ENCODE measurements around the gene CCDC57.

Gene CCDC57

DNA sequence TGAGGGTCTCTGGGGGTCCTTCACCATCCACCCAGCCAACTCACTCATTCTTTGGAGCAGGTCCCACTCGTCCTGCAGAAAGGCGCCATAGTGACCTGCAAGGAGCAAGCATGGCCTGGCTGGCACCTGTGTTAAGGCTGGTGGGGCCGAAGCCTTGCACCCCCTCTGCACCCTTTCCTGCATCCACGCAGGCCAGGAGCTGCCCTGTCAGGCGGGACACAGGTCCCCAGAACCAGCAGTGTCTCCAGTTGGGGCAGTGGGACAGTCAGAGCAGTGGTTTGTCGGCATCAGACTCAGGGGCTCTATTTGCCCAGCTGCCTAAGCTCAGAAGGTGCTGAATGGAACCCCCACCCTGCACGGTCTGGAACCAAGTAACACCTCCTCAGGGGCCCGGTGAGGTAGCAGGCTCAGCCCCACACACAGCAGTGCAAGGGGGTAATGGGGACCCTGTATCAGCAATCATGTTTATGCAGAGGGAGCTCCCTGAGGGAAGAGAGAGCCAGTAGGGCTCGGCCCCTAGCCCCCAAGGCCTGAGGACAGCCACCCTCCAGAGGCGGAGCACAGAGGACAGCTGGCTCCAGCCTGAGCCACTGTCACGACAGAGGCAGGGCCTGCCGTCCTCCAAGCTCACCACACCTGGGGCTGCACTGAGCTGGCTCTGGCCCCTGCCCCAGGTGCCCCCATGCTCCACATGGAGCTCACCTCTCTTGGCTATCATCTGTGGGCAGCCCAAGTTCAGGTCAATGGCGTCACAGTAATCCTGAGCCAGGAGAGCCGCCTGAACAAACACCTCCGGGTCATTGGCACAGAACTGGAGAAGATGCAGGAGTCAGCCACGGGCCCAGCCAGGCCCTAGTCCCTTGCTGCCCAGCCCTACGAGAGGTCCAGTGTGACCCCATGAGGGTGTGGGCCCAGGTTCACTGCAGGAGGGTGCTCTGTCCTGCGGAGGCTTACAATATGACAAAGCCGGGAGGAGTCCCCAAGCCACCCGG is 148.9 kb downstream of the CCDC57 start:
- no peak for DNase-seq

DNA sequence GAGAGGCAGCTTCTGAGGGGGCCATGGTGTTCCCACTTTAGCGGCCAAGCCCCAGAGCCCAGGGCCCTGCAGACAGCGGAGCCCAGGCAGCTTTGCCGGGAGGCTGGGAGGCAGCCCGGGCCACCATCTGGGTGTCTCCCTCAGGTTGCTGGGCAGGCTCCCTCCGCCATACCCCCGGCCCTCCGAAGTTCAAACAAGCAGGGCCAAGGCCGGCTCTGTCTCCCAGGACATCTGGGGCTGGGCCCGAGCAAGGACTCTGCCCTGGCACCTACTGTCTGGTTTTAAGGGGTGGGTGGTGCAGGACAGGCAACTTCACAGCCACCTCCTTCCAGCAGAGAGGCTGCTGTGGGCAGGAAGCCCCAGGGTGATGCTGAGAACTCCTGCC is 149.7 kb downstream of the CCDC57 start:
- Histone ChIP-seq H3K27me3 (ENCODE audit: control insufficient read depth in 1 of 2, insufficient read depth in 1 of 2, low read length in 2 of 2) (no peaks in the 10 kb centered on the region), H2BK120ac (ENCODE audit: low read depth, low read length) (no peak overlapping the region), H3K18ac (ENCODE audit: low read depth in 1 of 2, low read length in 2 of 2) (no peak overlapping the region), H4K91ac (ENCODE audit: low read length) (no peak overlapping the region), H3K9ac (ENCODE audit: low read length) (no peak overlapping the region), H3K79me1 (replicated peaks; ENCODE audit: low read length, poor library complexity, severe bottlenecking) (peaks cover 15% of the 10 kb centered on the region), H2BK5ac (ENCODE audit: low read depth, low read length, poor library complexity, severe bottlenecking) (no peak overlapping the region), H3K4me1 (ENCODE audit: control insufficient read depth, insufficient read depth, low read depth, low read length) (peaks cover 25% of the 10 kb centered on the region), H3K23ac (ENCODE audit: low read length in 2 of 2) (no peak overlapping the region), H3K4ac (ENCODE audit: low read depth in 1 of 2, low read length in 2 of 2) (no peak overlapping the region), H2BK12ac (ENCODE audit: low read length in 2 of 2) (no peak overlapping the region), H3K27ac (ENCODE audit: low read length, poor library complexity, severe bottlenecking) (no peak overlapping the region), H2AK5ac (ENCODE audit: low read length, severe bottlenecking) (no peak overlapping the region), H3K36me3 (ENCODE audit: control insufficient read depth in 1 of 2, insufficient read depth in 2 of 2, low read depth in 1 of 2, low read length in 2 of 2) (peaks cover 52 to 64% of the 10 kb centered on the region in 2 experiments), H2BK15ac (ENCODE audit: low read depth, poor library complexity, severe bottlenecking) (no peak overlapping the region), H3K4me2 (ENCODE audit: low read length, poor library complexity, severe bottlenecking) (no peak overlapping the region), H3K9me3 (ENCODE audit: control insufficient read depth, low read length) (no peaks in the 10 kb centered on the region), H3K4me3 (ENCODE audit: insufficient read depth in 1 of 2, low read depth in 1 of 2, low read length in 2 of 2) (no peak overlapping the region), H2AFZ (ENCODE audit: low read depth, low read length) (no peak overlapping the region), H3K14ac (ENCODE audit: low read length in 2 of 2) (no peak overlapping the region), H4K8ac (ENCODE audit: low read length) (no peak overlapping the region)
- WGBS, result 97% methylated on average over 6 of the region's 9 CpGs
- DNase-seq, result no peak

More for the DNA sequence above, 148.9 kb downstream of the CCDC57 start:
- Histone ChIP-seq H2AK5ac (ENCODE audit: low read length, severe bottlenecking) (no peak overlapping the region), H3K4me3 (ENCODE audit: insufficient read depth in 1 of 2, low read depth in 1 of 2, low read length in 2 of 2) (peak overlapping the region in 1 of 2 experiments; percentile 89), H3K36me3 (ENCODE audit: control insufficient read depth in 1 of 2, insufficient read depth in 2 of 2, low read depth in 1 of 2, low read length in 2 of 2) (peaks cover 47 to 57% of the 10 kb centered on the region in 2 experiments), H2BK120ac (ENCODE audit: low read depth, low read length) (no peak overlapping the region), H2BK15ac (ENCODE audit: low read depth, poor library complexity, severe bottlenecking) (no peak overlapping the region), H3K4me1 (ENCODE audit: control insufficient read depth, insufficient read depth, low read depth, low read length) (peaks cover 25% of the 10 kb centered on the region), H2AFZ (ENCODE audit: low read depth, low read length) (no peak overlapping the region), H3K23ac (ENCODE audit: low read length in 2 of 2) (no peak overlapping the region), H4K8ac (ENCODE audit: low read length) (no peak overlapping the region), H3K18ac (ENCODE audit: low read depth in 1 of 2, low read length in 2 of 2) (no peak overlapping the region), H4K91ac (ENCODE audit: low read length) (no peak overlapping the region), H3K79me1 (replicated peaks; ENCODE audit: low read length, poor library complexity, severe bottlenecking) (peaks cover 15% of the 10 kb centered on the region), H3K14ac (ENCODE audit: low read length in 2 of 2) (no peak overlapping the region), H3K27me3 (ENCODE audit: control insufficient read depth in 1 of 2, insufficient read depth in 1 of 2, low read length in 2 of 2) (no peaks in the 10 kb centered on the region), H3K4ac (ENCODE audit: low read depth in 1 of 2, low read length in 2 of 2) (no peak overlapping the region), H3K9me3 (ENCODE audit: control insufficient read depth, low read length) (no peaks in the 10 kb centered on the region), H2BK5ac (ENCODE audit: low read depth, low read length, poor library complexity, severe bottlenecking) (no peak overlapping the region), H3K27ac (ENCODE audit: low read length, poor library complexity, severe bottlenecking) (no peak overlapping the region), H2BK12ac (ENCODE audit: low read length in 2 of 2) (no peak overlapping the region), H3K4me2 (ENCODE audit: low read length, poor library complexity, severe bottlenecking) (no peak overlapping the region), H3K9ac (ENCODE audit: low read length) (peak overlapping the region; percentile 92)
- WGBS, result 93% methylated on average over 20 of the region's 20 CpGs

DNA sequence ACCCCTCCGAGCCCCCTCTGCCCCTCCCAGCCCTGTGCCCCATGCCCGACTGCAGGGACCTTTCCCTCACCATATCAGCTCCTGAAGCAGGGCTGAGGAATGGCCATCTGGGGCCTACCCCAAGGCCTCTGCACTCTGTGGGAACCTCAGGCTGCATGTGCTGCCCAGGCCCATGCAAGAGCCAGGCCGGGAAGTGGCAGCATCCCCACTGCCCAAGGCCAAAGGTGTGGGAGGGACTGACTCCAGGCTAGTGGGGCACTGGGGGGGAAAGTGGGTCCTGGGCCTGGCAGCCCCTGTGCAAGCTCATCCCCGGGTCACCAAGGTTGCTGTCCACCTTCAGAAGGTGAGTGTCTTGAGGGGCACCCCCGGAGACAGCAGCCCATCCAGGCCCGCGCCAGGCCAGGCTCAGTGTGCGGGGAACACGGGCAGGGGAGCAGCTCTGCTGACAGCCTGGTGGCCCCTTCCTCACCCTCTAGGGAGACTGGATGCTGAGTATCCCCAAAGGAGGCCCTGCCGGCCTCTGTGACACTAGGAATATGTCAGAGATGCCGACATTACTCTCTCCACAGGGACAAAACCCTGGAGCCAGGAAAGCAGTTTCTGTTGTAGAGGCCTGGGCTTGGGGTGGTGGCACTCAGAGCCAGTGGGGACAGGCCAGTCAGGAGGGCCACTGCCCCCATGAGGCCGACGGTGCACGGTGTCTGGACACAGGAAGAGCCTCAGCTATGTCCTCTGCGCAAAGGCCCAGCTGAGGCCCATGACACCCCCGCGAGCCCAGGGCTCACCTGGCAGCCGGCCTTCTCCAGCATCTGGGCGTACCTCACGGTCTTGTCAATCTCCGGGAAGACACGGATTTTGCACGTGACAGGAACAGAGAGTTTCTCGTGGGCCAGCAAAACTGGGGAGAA is 150.3 kb downstream of the CCDC57 start:
- H3K4me1 ChIP-seq (ENCODE audit: control insufficient read depth, insufficient read depth, low read depth, low read length), result peaks cover 25% of the 10 kb centered on the region
- H3K4ac ChIP-seq (ENCODE audit: low read depth in 1 of 2, low read length in 2 of 2), result no peak overlapping the region
- no peak overlapping the region for H3K18ac ChIP-seq (ENCODE audit: low read depth in 1 of 2, low read length in 2 of 2)
- no peak overlapping the region for H3K4me3 ChIP-seq (ENCODE audit: insufficient read depth in 1 of 2, low read depth in 1 of 2, low read length in 2 of 2)
- no peak overlapping the region for H4K8ac ChIP-seq (ENCODE audit: low read length)
- H2BK5ac ChIP-seq (ENCODE audit: low read depth, low read length, poor library complexity, severe bottlenecking), result no peak overlapping the region
- no peak overlapping the region for H2BK15ac ChIP-seq (ENCODE audit: low read depth, poor library complexity, severe bottlenecking)
- H4K91ac ChIP-seq (ENCODE audit: low read length), result no peak overlapping the region
- H2BK120ac ChIP-seq (ENCODE audit: low read depth, low read length), result no peak overlapping the region
- no peak overlapping the region for H2AFZ ChIP-seq (ENCODE audit: low read depth, low read length)
- H3K23ac ChIP-seq (ENCODE audit: low read length in 2 of 2), result no peak overlapping the region
- H3K27me3 ChIP-seq (ENCODE audit: control insufficient read depth in 1 of 2, insufficient read depth in 1 of 2, low read length in 2 of 2), result no peaks in the 10 kb centered on the region
- peaks cover 15% of the 10 kb centered on the region for H3K79me1 ChIP-seq (replicated peaks; ENCODE audit: low read length, poor library complexity, severe bottlenecking)
- H3K9ac ChIP-seq (ENCODE audit: low read length), result no peak overlapping the region
- 92% methylated on average over 23 of the region's 24 CpGs for WGBS
- no peak overlapping the region for H3K27ac ChIP-seq (ENCODE audit: low read length, poor library complexity, severe bottlenecking)
- H3K14ac ChIP-seq (ENCODE audit: low read length in 2 of 2), result no peak overlapping the region
- no peak for DNase-seq
- no peak overlapping the region for H2AK5ac ChIP-seq (ENCODE audit: low read length, severe bottlenecking)
- H3K4me2 ChIP-seq (ENCODE audit: low read length, poor library complexity, severe bottlenecking), result no peak overlapping the region
- H3K9me3 ChIP-seq (ENCODE audit: control insufficient read depth, low read length), result no peaks in the 10 kb centered on the region
- H2BK12ac ChIP-seq (ENCODE audit: low read length in 2 of 2), result no peak overlapping the region
- H3K36me3 ChIP-seq (ENCODE audit: control insufficient read depth in 1 of 2, insufficient read depth in 2 of 2, low read depth in 1 of 2, low read length in 2 of 2), result peaks cover 58 to 71% of the 10 kb centered on the region in 2 experiments
